GM19324 (cell line): ENCODE results near the gene SLC44A1.
"Not testable (repeated sequence)": the region's sequence is repeated elsewhere in the genome, so short reads cannot be mapped to it uniquely, and the experiment has no call there.

ENCODE experiments used
- ATAC-seq: cut with Tn5 transposase; IDR thresholded peaks from one replicate; pipeline ENCODE4 v1.9.1; 2021; ENCODE audit warnings: mild to moderate bottlenecking, moderate library complexity; ENCODE audit not compliant: unreplicated experiment, low FRiP score

The SLC44A1 gene

GRCh38 chr9:105242062-105242461 is 2.4 kb upstream of the SLC44A1 start:
- no peak for ATAC-seq

GRCh38 chr9:105242557-105242956 is 1.9 kb upstream of the SLC44A1 start:
- no peak for ATAC-seq

DNA sequence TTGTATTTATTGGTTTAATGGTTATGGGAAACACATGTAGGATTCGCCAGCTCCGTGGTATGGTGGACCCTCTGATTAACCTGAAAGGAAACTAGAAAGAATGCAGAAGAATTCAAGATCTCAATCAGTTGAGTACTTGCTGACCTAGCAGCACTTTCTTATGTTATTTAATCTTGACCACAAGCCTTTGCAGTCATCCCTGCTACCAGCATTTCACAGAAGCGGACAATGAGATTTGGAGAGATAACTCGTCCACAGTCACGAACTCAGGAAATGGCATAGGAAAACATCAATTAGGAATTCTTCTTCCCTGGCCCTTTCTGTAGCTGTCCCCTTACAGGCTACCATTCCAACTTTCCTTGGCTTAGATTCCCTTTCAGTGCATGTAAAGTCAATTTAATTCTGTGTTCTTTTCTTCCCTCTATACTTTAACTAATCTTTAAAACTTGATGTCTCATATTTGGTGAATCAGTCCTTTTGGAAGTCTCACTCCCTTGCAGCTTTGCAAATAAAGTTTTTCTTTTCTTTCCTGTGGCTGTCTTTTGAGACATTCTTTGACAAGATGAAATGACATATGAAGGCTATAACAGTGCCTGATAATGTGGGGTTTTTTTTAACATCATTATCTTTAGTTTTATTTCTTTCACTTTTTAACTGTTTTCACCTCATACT is 1.3 kb upstream of the SLC44A1 start:
- ATAC-seq = no peak

- no peak for ATAC-seq
Observed at GRCh38 chr9:105244734-105245028, 230 bp downstream of the SLC44A1 start.

DNA sequence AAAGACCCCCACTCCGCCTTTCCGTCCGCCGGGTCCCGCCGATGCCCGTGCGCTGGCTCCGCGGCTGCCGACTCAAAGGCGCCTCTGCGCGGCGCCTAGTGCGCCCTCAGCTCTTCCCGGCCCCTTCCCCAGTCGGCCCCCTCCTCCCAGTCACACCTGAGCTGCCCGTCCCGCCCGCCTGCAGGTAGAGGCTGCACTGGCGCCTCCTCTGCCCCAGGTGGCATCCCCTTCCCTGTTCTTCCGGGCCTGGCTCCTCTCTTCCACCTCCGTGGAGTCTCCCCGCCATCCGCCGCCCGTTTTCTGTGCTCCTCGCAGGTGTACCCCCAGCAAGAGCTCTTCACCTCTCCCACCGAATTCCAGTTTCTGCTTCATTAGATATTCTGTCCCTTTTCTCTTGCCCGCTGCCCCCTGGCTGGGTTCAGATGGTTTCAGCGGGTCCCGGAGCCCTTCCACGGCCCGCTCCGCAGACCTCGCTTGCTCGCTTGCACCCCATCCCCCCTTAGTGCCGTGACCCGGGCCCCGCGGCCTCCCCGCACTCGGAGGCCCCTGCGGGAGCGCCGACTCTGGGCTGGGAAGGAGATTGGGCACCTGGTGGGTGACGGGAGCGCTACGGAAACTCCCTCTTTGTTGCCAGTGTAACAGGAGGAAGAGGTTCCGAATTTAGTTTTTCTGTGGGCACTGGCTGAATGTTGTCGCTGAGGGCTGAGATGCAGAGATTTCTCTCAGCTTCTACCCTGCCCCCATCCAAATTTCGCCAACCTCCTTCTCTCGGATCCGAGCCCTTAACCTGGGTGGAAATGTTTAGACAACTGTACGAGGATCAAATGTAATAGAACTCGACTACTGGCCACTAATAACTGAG is 809 bp downstream of the SLC44A1 start:
- peak; percentile 7 for ATAC-seq

DNA sequence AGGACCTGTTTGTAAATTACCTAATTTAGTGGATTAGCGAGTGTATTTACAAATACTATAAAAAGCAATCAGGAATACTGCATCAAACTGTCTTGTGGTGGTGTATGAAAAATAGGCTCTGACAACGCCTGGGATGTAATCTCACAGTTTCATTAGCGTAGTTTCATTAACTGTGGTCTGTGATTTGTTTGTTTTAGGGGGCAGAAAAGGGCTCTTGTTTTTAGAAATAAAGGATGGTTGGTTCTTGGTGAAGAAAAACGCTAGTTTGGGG is 1.4 kb downstream of the SLC44A1 start:
- ATAC-seq = no peak

DNA sequence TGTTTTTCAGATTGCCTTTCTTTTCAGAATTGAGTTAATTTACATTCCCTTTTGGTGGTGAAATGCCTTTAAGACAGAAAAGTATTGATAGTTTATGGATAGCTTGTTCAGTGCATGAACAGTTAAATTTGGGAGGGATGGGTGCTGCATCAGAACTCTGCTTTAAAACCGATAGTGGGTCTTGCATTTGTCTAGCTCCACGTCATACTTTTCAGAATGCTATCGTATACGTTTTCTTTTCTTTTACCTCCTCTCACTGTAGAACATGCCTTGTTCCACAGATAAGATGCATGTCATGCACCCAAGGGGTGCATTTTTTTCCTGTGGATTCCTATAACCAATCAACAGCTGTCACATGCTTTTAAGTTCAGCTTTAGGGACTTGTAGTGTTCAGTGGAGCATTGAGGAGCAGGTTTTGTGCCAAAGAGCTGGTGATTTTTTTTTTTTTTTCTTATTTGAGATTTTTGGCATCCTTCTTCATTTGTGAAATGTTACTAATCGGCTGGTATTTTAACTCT is 2.3 kb downstream of the SLC44A1 start:
- ATAC-seq = no peak

- no peak for ATAC-seq
Observed at GRCh38 chr9:105248691-105249090, 4.2 kb downstream of the SLC44A1 start.

- ATAC-seq = no peak
Observed at GRCh38 chr9:105251133-105251532, 6.7 kb downstream of the SLC44A1 start.

- no peak for ATAC-seq
Observed at GRCh38 chr9:105251733-105252404, 7.4 kb downstream of the SLC44A1 start.

DNA sequence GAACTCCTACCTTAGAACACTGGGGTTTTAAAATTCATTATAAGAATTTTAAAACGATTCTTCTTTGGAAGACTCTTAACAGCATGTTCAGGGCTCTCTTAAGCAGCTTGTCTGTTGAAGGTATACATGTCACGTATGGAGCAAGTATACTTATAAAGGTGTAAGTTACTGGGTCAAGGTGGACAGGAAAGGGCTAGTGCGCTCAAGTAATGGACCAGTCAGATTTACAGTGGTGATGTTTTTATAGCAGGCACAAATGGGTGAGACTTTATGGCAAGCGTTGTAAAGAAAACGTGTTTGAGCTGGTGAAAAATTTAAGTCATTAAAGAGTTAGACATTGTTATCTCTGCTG is 7.9 kb downstream of the SLC44A1 start:
- no peak for ATAC-seq

GRCh38 chr9:105254226-105254625 is 9.8 kb downstream of the SLC44A1 start:
- no peak for ATAC-seq

- ATAC-seq = no peak
Observed at GRCh38 chr9:105255421-105255820, 11.0 kb downstream of the SLC44A1 start.

DNA sequence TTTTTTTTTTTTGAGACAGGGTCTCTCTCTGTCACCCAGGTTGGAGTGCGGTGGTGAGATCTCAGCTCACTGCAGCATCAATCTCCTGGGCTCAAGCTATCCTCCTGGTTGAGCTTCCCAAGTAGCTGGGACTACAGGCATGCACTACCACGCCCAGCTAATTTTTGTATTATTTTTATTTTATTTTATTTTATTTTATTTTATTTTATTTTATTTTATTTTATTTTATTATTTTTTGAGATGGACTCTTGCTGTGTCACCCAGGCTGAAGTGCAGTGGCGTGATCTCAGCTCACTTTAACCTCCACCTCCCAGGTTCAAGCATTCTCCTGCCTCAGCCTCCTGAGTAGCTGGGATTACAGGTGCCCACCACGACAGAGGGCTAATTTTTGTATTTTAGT is 12.1 kb downstream of the SLC44A1 start:
- ATAC-seq = not testable (repeated sequence)

- ATAC-seq = no peak
Observed at GRCh38 chr9:105257809-105258208, 13.4 kb downstream of the SLC44A1 start.

DNA sequence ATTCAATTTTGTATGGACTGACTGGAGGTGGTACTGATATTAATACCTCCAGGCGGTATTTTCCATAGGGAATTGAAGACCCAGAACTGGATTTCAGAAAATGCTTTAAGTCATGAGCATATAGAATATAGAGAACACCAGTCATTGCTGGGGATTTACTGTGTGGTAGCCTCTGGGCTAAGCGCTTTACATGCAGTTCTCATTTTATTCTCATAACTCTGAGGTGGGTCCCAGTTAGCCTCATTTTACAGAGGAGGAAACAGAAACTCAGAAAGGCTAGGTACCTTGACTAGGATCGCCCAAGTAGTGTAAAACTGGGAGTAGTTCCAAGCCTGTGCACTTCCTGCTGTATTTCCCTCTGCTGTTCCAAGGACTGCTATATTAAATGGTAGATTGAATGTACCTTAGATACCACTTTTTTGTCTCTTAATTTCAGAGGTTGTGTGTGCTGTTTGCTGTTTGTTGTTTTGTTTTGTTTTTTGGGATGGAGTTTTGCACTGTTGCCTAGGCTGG is 13.8 kb downstream of the SLC44A1 start:
- peak; percentile 30 for ATAC-seq

- ATAC-seq = no peak
Observed at GRCh38 chr9:105259274-105259673, 14.8 kb downstream of the SLC44A1 start.

DNA sequence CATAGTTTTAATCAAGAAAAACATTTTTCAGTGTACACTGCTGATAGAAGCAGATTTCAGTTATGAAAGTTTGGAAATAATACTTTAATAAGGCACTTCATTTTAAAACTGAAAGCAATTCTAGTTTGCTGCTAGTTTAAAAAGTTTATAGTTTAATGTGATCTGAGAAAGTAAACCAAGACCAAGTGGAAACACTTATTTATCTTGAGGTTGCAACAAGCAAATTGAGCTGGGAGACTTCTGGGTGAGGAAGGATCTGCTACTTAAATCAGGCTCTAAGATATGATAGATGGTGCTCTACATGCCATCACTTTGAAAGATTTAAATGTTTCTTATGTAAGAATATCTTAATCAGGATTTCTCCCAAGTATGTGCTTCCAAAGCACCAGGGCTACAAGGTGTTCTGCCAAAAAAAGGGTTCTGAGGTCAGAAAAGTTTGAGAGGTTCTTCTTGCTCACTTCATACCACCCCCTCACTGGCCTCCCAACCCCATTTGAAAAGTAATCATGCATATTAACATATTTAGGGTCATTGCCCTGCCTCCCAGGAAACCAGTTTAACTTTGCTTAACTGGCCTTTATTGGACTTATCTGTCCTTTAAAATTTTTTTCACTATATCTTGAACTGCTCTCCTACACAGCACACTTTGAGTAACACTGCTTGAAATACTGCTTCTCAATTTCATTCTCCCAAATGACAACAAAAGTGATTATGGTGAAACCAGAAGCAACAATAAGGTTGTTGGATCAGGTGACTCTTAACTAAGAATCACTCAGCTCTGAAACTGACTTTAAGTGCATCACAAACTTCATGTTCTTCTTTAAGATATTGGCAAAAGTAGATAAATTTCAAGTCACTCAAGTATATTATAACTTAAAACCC is 15.5 kb downstream of the SLC44A1 start:
- no peak for ATAC-seq

DNA sequence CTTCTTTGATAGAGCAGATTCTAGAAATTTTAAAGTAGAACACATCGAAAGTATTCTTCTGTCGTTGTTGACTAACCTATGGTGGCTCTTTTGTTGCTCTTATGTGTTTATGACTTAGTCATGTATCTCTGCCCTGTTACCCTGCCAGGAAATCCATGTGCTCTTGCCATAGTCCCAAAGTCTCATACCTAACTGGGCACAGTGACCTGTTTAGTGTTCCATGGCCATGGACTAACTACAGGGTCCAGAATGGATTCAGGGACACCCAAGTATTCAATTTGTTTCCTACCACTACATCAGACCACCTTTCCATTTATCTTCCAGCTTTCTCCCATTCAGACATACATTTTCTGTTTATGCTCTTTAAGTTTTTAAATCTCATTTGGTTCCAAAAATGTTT is 18.0 kb downstream of the SLC44A1 start:
- no peak for ATAC-seq

DNA sequence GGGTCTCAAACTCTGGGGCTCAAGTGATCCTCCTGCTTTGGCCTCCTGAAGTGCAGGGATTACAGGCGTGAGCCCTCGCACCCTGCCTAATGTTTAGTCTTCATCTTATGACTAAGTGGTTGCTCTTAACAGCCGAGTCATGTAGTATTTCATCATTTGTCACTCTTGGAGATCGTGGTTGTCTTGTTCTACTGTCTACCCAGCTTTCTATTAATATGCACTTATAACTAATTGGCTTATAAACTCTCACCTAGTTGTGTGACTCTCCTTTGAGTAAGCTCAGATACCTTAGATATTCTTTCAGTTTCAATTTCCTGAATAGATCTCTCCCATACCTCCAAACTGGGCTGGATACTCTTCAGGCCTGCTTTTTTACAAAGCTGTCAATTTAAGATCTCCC is 19.9 kb downstream of the SLC44A1 start:
- no peak for ATAC-seq

GRCh38 chr9:105268254-105268653 is 23.8 kb downstream of the SLC44A1 start:
- ATAC-seq = not testable (repeated sequence)
